WTC11 (cell line): ENCODE results near the gene MAP4K3. TPM values are rescaled to one million over a fixed set of nuclear protein-coding genes. Genes with fewer than 3 reads are reported as not detected.

Experiments used
- ATAC-seq: fragments of 200-7000 bp; cut with Tn5 transposase; 2 replicates; pipeline ENCODE4 v1.10.0; 2021; ENCODE audit warnings: mild to moderate bottlenecking, moderate library complexity
- CTCF ChIA-PET: fragments of 300-600 bp; sonication (Branson Sonifier 250); formaldehyde crosslinking; loops from one replicate; lab custom pipeline; 2021; ENCODE audit warnings: antibody characterized with exemption; lab: Charles Lee
- POLR2A ChIA-PET: fragments of 350-600 bp; sonication (Branson Sonifier 250); formaldehyde crosslinking; loops from one replicate; lab custom pipeline; 2021; ENCODE audit warnings: antibody characterized with exemption; lab: Charles Lee
- DNase-seq: peaks from one replicate; pipeline ENCODE4 v3.0.0; 2021; ENCODE audit warnings: low spot score
- H3K27ac Mint-ChIP-seq: 2 replicates; pipeline ENCODE4 v1.8.0; 2021; ENCODE audit warnings: mixed read lengths
- H3K27me3 Mint-ChIP-seq: 2 replicates; pipeline ENCODE4 v1.8.0; 2021; ENCODE audit warnings: low read depth, mild to moderate bottlenecking, moderate library complexity, mixed read lengths
- H3K36me3 Mint-ChIP-seq: 2 replicates; pipeline ENCODE4 v1.8.0; 2021; ENCODE audit warnings: mixed read lengths
- H3K4me1 Mint-ChIP-seq: 2 replicates; pipeline ENCODE4 v1.8.0; 2022; ENCODE audit warnings: mixed read lengths
- H3K4me3 Mint-ChIP-seq: 2 replicates; pipeline ENCODE4 v1.8.0; 2021; ENCODE audit warnings: mild to moderate bottlenecking, moderate library complexity, mixed read lengths
- H3K9me3 Mint-ChIP-seq: 2 replicates; pipeline ENCODE4 v1.8.0; 2021; ENCODE audit warnings: mixed read lengths
- ATF2 ChIP-seq: sonication (generic); formaldehyde crosslinking; IDR thresholded peaks from 2 replicates; pipeline ENCODE4 v1.8.1; 2022; ENCODE audit warnings: low read depth, missing genetic modification reagents, borderline replicate concordance
- ELF4 ChIP-seq: sonication (generic); formaldehyde crosslinking; IDR thresholded peaks from 2 replicates; pipeline ENCODE4 v1.8.1; 2022; ENCODE audit warnings: low read depth, mild to moderate bottlenecking, moderate library complexity, missing genetic modification reagents
- JUN ChIP-seq: sonication (generic); formaldehyde crosslinking; IDR thresholded peaks from 2 replicates; pipeline ENCODE4 v1.8.0; 2023; ENCODE audit warnings: mild to moderate bottlenecking, missing genetic modification reagents
- MAX ChIP-seq: sonication (generic); formaldehyde crosslinking; IDR thresholded peaks from 2 replicates; pipeline ENCODE4 v1.8.0; 2022; ENCODE audit warnings: mild to moderate bottlenecking, missing genetic modification reagents
- NR1H2 ChIP-seq: sonication (generic); formaldehyde crosslinking; IDR thresholded peaks from 2 replicates; pipeline ENCODE4 v1.9.0; 2021; ENCODE audit warnings: mild to moderate bottlenecking, moderate library complexity, missing genetic modification reagents
- PRRX2 ChIP-seq: fragments of 250-450 bp; sonication (Bioruptor Pico); IDR thresholded peaks from 2 replicates; pipeline ENCODE4 v1.8.0; 2021; ENCODE audit warnings: mild to moderate bottlenecking
- TCF7 ChIP-seq: sonication (generic); formaldehyde crosslinking; IDR thresholded peaks from 2 replicates; pipeline ENCODE4 v1.8.0; 2022; ENCODE audit warnings: mild to moderate bottlenecking, low read depth, missing genetic modification reagents, moderate library complexity
- TP53 ChIP-seq: sonication (generic); formaldehyde crosslinking; IDR thresholded peaks from 2 replicates; pipeline ENCODE4 v1.8.1; 2023; ENCODE audit warnings: mild to moderate bottlenecking, missing genetic modification reagents
- ZNF232 ChIP-seq: sonication (generic); formaldehyde crosslinking; IDR thresholded peaks from 2 replicates; pipeline ENCODE4 v1.8.0; 2022; ENCODE audit warnings: mild to moderate bottlenecking, missing genetic modification reagents
- ZNF416 ChIP-seq: fragments of 250-450 bp; sonication (Bioruptor Pico); IDR thresholded peaks from 2 replicates; pipeline ENCODE4 v1.9.0; 2021; ENCODE audit warnings: mild to moderate bottlenecking, inconsistent platforms
- ZNF423 ChIP-seq: fragments of 250-450 bp; sonication (Bioruptor Pico); IDR thresholded peaks from 2 replicates; pipeline ENCODE4 v2.1.2; 2022; ENCODE audit warnings: mild to moderate bottlenecking, moderate library complexity
- total RNA-seq: library from RNA; stranded (reverse); gene quantifications from 3 replicates; pipeline ENCODE4 v1.2.3, GENCODE V29; 2021
- TF ChIP-seq, protein P1 (sequence below): sonication (generic); formaldehyde crosslinking; IDR thresholded peaks from 2 replicates; pipeline ENCODE4 v1.8.1; 2022; ENCODE audit warnings: missing genetic modification reagents, borderline replicate concordance
- TF ChIP-seq, protein P2 (sequence below): sonication (generic); formaldehyde crosslinking; IDR thresholded peaks from 2 replicates; pipeline ENCODE4 v1.8.1; 2022; ENCODE audit warnings: mild to moderate bottlenecking, moderate library complexity, missing genetic modification reagents
- TF ChIP-seq, protein P3 (sequence below): fragments of 250-450 bp; sonication (Bioruptor Pico); conservative IDR thresholded peaks from 2 replicates; pipeline ENCODE4 v1.9.0; 2021; ENCODE audit warnings: mild to moderate bottlenecking

Gene MAP4K3
- total RNA-seq, 1 experiment from 2014 or later, result 73.2 TPM

DNA sequence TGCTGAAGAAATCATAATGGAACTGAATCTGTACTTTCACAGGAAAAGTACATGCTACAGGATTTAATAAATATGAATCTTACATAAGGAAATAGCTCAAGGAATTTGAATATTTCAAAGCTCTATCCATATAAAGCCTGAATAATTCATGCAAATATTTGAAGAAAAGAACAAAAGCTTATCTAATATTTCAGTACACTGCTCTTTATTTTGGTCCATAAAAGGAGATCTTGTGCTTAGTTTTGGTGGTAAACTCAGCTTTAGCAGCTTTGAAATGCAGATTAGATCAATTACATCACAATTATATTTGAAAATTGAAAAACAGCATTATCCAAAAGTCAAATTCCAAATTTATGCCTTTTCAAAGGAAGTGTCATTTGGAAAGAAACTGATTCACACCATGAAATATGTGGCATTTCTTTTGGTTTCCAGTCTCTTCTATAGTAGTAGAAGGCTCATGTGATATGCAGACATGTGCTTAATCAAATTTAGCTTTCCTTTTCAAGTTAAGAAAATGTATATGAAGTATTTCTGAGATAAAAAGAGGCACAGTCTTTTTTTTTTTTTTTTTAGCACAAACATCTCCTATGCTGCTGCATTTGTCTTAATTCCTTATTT lies 42.1 kb upstream of the MAP4K3 start:
- Mint-ChIP-seq H3K4me3 (no peak overlapping the region), H3K27me3 (no peaks in the 10 kb centered on the region), H3K36me3 (peaks cover 17% of the 10 kb centered on the region), H3K27ac (no peak overlapping the region), H3K9me3 (peaks cover 13% of the 10 kb centered on the region), H3K4me1 (peaks cover 46% of the 10 kb centered on the region)
- ChIA-PET CTCF (no interaction called here), POLR2A (interaction anchor here (0.6 to 0.7 kb wide), 3 partner anchors 35 to 265 kb away, joined by 3 to 6 read pairs (median 4); no protein-coding TSS in a partner anchor)
- TF ChIP-seq PRRX2 (CRISPR knock-in tag) (no peak), ATF2 (no peak), TCF7 (CRISPR knock-in tag) (no peak), ELF4 (CRISPR knock-in tag) (no peak), ZNF423 (CRISPR knock-in tag) (no peak), NR1H2 (CRISPR knock-in tag) (no peak), TP53 (CRISPR knock-in tag) (no peak)
- TF ChIP-seq, protein P1, sequence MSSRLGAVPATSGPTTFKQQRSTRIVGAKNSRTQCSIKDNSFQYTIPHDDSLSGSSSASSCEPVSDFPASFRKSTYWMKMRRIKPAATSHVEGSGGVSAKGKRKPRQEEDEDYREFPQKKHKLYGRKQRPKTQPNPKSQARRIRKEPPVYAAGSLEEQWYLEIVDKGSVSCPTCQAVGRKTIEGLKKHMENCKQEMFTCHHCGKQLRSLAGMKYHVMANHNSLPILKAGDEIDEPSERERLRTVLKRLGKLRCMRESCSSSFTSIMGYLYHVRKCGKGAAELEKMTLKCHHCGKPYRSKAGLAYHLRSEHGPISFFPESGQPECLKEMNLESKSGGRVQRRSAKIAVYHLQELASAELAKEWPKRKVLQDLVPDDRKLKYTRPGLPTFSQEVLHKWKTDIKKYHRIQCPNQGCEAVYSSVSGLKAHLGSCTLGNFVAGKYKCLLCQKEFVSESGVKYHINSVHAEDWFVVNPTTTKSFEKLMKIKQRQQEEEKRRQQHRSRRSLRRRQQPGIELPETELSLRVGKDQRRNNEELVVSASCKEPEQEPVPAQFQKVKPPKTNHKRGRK, result no peak
- TF ChIP-seq, protein P2, sequence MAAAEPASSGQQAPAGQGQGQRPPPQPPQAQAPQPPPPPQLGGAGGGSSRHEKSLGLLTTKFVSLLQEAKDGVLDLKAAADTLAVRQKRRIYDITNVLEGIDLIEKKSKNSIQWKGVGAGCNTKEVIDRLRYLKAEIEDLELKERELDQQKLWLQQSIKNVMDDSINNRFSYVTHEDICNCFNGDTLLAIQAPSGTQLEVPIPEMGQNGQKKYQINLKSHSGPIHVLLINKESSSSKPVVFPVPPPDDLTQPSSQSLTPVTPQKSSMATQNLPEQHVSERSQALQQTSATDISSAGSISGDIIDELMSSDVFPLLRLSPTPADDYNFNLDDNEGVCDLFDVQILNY (CRISPR knock-in tag), result no peak
- DNase-seq, result no peak
- ATAC-seq, result no peak

DNA sequence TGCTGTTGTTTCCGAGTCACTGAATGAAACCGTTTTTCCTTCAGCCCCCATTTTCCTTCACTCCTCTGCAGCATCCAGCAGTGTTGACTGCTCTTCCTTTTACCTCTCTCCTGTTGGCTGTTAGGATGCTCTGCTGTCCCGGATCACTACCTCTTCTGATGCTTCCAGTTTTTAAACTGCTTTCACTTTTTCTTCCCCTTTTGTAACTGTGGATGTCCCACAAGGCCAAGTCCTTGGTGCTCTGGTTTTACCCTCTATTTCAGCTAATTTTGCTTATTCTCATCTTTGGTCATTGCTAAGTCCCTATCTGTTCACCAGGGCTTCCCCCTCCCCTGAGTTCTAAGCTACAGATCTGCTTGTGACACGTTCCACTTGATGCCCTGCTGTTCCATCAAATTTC lies 39.4 kb upstream of the MAP4K3 start:
- ChIA-PET POLR2A (no interaction called here), CTCF (no interaction called here)
- Mint-ChIP-seq H3K36me3 (peaks cover 17% of the 10 kb centered on the region), H3K4me3 (no peak overlapping the region), H3K9me3 (peaks cover 13% of the 10 kb centered on the region), H3K4me1 (peaks cover 28% of the 10 kb centered on the region), H3K27me3 (no peaks in the 10 kb centered on the region), H3K27ac (no peak overlapping the region)
- TF ChIP-seq ZNF416 (CRISPR knock-in tag), result no peak
- TF ChIP-seq TP53 (CRISPR knock-in tag), result no peak
- TF ChIP-seq, protein P3, sequence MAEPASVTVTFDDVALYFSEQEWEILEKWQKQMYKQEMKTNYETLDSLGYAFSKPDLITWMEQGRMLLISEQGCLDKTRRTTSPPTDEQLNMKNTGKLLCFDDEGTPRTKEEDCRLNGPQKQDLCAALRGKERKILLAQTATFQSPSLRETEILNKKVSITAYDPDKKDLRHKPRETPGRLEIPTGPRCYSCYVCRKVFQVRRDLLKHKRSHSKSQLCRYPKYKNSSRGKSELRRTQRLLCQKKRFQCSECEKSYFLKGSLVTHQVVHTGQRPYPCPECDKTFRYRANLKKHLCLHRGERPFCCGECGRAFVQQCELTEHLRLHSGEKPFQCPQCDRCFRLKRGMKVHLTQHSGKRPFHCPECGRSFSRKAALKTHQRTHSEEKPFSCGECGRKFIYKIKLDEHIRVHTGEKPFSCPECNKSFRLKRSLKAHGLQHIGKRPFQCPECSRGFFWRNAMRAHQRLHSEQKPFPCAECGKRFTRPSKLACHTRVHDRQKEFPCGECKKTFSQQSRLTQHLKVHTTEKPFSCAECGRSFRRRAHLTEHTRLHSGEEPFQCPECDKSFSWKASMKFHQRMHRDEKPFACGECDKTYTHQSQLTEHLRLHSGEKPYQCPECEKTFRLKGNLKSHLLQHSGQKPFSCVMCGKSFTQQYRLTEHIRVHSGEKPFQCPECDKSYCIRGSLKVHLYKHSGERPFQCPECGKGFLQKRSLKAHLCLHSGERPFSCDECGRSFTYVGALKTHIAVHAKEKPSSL, result no peak
- TF ChIP-seq, all 79 proteins: peak for 0
- ATAC-seq (no peak), DNase-seq (no peak)

DNA sequence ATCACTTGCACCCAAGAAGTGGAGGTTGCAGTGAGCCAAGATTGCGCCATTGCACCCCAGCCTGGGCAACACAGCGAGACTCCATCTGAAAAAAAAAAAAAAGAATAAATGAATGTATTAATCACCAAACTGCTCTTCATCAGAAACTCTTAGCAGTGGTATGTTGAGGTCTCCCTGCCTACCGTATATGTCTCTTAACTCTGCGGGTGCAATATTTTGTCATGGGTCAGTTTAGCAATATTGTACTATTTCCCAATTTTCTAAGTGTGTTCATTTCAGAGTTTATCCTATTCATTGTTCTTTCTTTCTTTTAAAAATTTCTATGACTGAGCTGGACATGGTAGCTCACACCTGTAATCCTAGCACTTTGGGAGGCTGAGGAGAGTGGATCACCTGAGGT lies 37.9 kb upstream of the MAP4K3 start:
- no peak overlapping the region for H3K27ac Mint-ChIP-seq
- no peaks in the 10 kb centered on the region for H3K27me3 Mint-ChIP-seq
- H3K36me3 Mint-ChIP-seq, result peaks cover 17% of the 10 kb centered on the region
- ChIA-PET CTCF (no interaction called here), POLR2A (no interaction called here)
- no peak overlapping the region for H3K4me3 Mint-ChIP-seq
- no peak for TF ChIP-seq ZNF232
- no peak for TF ChIP-seq MAX (CRISPR knock-in tag)
- no peak for TF ChIP-seq JUN (CRISPR knock-in tag)
- TF ChIP-seq, protein P1, result no peak
- peaks cover 34% of the 10 kb centered on the region for H3K4me1 Mint-ChIP-seq
- no peak for DNase-seq
- no peak for ATAC-seq
- H3K9me3 Mint-ChIP-seq, result peaks cover 13% of the 10 kb centered on the region
